KMS-11 (cell line): ENCODE measurements around the gene CHD5.

Source experiments
- H2AFZ ChIP-seq: fragments of 200-600 bp; sonication (generic); 2 replicates; pipeline ENCODE4 v1.6.1; 2016; ENCODE audit warnings: antibody characterized with exemption, mixed run types, low read depth
- H3K27ac ChIP-seq: fragments of 200-600 bp; sonication (generic); 2 replicates; pipeline ENCODE4 v1.6.1; 2016; ENCODE audit warnings: mild to moderate bottlenecking, mixed run types
- H3K27me3 ChIP-seq: fragments of 200-600 bp; sonication (generic); 2 replicates; pipeline ENCODE4 v1.6.1; 2017; ENCODE audit warnings: mild to moderate bottlenecking, low read depth, mixed run types, moderate library complexity; ENCODE audit not compliant: insufficient read depth
- H3K36me3 ChIP-seq: fragments of 200-600 bp; sonication (generic); 2 replicates; pipeline ENCODE4 v1.6.1; 2017; ENCODE audit warnings: mild to moderate bottlenecking, mixed run types; ENCODE audit not compliant: insufficient read depth
- H3K4me1 ChIP-seq: fragments of 200-600 bp; sonication (generic); 2 replicates; pipeline ENCODE4 v1.6.1; 2016; ENCODE audit warnings: mild to moderate bottlenecking, low read depth, mixed run types; ENCODE audit not compliant: poor library complexity, severe bottlenecking
- H3K4me2 ChIP-seq: fragments of 200-600 bp; sonication (generic); 2 replicates; pipeline ENCODE4 v1.7.0; 2016; ENCODE audit warnings: mild to moderate bottlenecking, mixed run types
- H3K4me3 ChIP-seq: fragments of 200-600 bp; sonication (generic); IDR thresholded peaks from 2 replicates; pipeline ENCODE4 v1.6.1; 2017; ENCODE audit warnings: low read depth, low read length, mixed read lengths; ENCODE audit not compliant: insufficient read depth
- H3K79me2 ChIP-seq: fragments of 200-600 bp; sonication (generic); 2 replicates; pipeline ENCODE4 v1.6.1; 2016; ENCODE audit warnings: low read depth, mixed run types; ENCODE audit not compliant: insufficient read depth
- H3K9ac ChIP-seq: fragments of 200-600 bp; sonication (generic); 2 replicates; pipeline ENCODE4 v1.6.1; 2016; ENCODE audit warnings: mild to moderate bottlenecking, mixed run types
- H4K20me1 ChIP-seq: fragments of 200-600 bp; sonication (generic); 2 replicates; pipeline ENCODE4 v1.6.1; 2016; ENCODE audit warnings: mild to moderate bottlenecking, mixed run types; ENCODE audit not compliant: insufficient read depth
- TF ChIP-seq, protein P1 (sequence below): fragments of 200-600 bp; sonication (generic); conservative IDR thresholded peaks from 2 replicates; pipeline ENCODE4 v1.6.1; 2017; ENCODE audit warnings: low read depth, mild to moderate bottlenecking, antibody characterized with exemption, low read length, moderate library complexity, mixed read lengths

The CHD5 gene

DNA sequence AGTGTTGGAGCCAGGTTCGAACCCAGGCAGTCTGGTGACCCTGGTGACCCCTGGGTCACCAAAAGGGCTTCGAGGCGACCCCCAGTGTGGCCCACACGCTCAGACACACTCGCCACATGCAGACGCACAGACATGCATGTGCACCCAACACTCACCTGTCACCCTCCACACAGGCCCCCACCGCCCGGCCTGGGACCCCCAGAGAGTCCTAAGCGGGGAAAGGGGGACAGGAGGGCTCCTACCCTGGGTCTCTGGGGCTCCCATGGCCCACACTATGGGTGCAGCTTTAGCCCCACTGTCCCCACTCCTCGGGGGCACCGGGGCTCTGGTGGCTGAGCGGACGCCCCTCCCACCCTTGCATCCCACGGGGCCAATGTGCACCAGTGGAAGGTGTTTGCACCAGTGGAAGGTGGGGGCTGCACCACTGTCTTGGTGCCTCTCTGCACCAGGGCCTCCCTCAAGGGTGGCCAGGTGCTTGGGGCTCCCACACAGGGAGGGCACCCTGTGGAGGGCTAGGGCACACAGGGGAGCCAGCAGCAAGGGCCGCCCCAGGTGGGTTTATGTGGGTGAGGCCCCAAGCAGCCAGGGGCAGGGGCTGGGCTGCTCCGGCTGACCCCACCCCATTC, 9.9 kb downstream of the CHD5 start:
- Histone ChIP-seq H3K4me1 (peaks cover 8% of the 10 kb centered on the region), H4K20me1 (no peaks in the 10 kb centered on the region), H3K9ac (no peak overlapping the region), H3K36me3 (no peaks in the 10 kb centered on the region), H3K4me2 (no peak overlapping the region), H3K27ac (no peak overlapping the region), H2AFZ (no peak overlapping the region), H3K27me3 (peaks cover 76% of the 10 kb centered on the region), H3K4me3 (no peak overlapping the region), H3K79me2 (no peaks in the 10 kb centered on the region)
- TF ChIP-seq, protein P1, sequence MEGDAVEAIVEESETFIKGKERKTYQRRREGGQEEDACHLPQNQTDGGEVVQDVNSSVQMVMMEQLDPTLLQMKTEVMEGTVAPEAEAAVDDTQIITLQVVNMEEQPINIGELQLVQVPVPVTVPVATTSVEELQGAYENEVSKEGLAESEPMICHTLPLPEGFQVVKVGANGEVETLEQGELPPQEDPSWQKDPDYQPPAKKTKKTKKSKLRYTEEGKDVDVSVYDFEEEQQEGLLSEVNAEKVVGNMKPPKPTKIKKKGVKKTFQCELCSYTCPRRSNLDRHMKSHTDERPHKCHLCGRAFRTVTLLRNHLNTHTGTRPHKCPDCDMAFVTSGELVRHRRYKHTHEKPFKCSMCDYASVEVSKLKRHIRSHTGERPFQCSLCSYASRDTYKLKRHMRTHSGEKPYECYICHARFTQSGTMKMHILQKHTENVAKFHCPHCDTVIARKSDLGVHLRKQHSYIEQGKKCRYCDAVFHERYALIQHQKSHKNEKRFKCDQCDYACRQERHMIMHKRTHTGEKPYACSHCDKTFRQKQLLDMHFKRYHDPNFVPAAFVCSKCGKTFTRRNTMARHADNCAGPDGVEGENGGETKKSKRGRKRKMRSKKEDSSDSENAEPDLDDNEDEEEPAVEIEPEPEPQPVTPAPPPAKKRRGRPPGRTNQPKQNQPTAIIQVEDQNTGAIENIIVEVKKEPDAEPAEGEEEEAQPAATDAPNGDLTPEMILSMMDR, result no peak

DNA sequence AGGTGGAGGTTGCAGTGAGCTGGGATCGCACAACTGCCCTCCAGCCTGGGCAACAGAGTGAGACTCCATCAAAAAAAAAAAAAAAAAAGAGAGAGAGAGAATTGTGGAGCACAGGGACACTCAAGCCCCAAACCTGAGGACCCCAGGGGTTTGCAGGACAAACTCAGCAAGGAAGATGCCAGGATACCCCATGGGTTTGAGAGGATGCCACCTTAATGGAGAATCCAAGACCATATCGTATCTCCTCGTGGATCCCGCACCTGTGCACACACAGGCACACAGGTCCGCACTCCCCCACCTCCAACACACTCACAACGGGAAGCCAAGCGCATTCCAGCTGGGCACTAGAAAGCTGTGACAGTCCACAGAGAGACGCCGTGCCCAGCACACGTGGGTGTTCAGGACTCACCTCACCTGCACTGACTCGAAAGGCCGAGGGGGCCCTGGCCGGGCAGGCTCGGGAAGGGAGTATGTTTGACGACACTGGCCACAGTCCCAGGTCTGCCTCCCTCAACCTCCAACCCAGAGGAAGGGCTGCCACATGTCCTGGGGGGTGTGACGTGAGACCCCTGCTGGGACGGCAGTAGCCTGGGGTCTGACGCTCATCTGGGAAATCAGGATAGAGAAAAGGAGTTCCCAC, 11.1 kb downstream of the CHD5 start:
- H4K20me1 ChIP-seq, result no peaks in the 10 kb centered on the region
- no peak overlapping the region for H3K4me2 ChIP-seq
- peaks cover 8% of the 10 kb centered on the region for H3K4me1 ChIP-seq
- H3K9ac ChIP-seq, result no peak overlapping the region
- H3K36me3 ChIP-seq, result no peaks in the 10 kb centered on the region
- H3K27ac ChIP-seq, result no peak overlapping the region
- H2AFZ ChIP-seq, result no peak overlapping the region
- peaks cover 88% of the 10 kb centered on the region for H3K27me3 ChIP-seq
- H3K79me2 ChIP-seq, result no peaks in the 10 kb centered on the region
- H3K4me3 ChIP-seq, result no peak overlapping the region
- TF ChIP-seq, protein P1, result no peak

DNA sequence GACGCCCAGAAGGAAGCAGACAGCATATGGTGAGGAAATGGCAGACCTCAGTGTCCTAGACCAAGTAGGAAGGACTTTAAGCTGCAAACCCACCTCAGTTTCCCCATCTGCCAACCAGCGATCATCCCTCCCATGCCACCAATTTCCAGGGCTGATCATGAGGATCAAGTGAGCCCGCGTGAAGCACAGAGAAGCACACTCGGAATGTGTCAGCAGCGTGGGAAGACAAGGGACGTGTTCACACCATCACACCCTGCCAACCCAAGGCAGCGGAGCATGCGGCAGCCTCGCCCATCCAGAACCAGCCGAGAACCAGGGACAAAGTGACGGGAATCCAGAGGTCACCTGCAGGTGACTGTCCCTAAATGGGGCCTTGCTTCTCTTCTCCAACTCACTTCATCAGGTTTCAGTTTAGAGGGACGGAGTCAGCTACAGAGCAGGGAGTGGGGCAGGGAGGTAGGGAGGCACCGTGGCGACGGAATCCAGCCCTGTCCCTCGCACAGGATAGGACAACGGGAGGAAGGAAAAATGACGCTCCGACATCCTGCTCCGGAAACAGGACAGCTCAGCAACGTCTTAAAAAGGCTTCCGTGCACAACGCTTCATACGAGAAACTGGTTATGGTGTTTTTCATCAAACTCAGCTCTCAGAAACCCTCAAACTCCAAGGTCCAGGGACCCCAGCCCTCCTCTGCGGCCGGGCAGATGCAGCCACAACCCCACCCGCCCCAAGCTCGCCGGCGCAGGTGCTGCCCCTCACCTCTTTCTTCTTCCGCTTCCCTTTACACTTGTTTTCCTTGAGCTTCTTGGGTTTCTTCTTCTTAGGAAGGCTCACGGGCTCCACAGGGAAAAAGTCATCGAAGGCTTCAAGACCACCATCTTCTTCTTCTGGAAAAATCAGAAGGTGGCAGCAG, 12.5 kb downstream of the CHD5 start:
- H3K4me1 ChIP-seq, result peaks cover 8% of the 10 kb centered on the region
- no peaks in the 10 kb centered on the region for H3K36me3 ChIP-seq
- no peak overlapping the region for H2AFZ ChIP-seq
- H3K79me2 ChIP-seq, result no peaks in the 10 kb centered on the region
- H3K4me3 ChIP-seq, result no peak overlapping the region
- no peak overlapping the region for H3K27ac ChIP-seq
- no peak overlapping the region for H3K4me2 ChIP-seq
- H3K9ac ChIP-seq, result no peak overlapping the region
- H3K27me3 ChIP-seq, result peaks cover 96% of the 10 kb centered on the region
- TF ChIP-seq, protein P1, result no peak
- no peaks in the 10 kb centered on the region for H4K20me1 ChIP-seq

DNA sequence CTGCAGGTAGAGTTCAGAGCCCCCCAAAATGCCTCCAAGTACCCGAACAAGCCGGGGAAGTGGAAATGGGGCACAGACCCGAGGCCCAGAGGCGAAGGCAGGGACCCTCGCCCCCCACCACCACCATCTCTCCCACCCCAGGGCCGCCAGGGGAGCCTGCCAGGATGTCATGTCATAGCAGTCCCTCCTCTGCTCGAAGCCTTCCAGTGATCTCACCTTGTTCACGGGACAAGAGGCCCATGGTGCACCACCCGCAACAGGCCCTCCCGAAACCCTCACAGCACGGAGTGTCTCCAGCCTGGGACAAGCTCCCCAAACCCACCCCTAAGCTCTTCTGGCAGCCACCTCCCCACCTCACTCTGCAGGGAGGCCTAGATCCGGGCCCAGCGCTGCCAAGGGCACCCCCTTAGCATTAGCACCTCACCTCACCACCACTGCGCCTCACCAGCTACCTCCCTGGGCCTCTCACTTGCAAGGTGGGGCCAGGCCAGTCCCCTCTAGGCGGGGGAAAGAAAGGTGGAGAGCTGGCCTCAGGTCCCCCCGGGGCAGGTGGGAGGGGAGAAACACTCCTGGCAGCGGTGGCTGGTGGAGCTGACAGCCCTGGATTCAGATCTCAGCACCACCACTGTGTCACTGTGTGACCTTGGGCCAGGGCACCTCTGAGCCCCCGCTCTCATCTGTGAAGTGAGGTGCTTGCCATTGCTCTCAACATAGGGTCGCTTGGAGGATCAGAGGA, 13.3 kb downstream of the CHD5 start:
- H4K20me1 ChIP-seq, result no peaks in the 10 kb centered on the region
- no peaks in the 10 kb centered on the region for H3K79me2 ChIP-seq
- no peak overlapping the region for H3K9ac ChIP-seq
- no peaks in the 10 kb centered on the region for H3K36me3 ChIP-seq
- TF ChIP-seq, protein P1, result no peak
- no peak overlapping the region for H3K27ac ChIP-seq
- H3K4me1 ChIP-seq, result peaks cover 8% of the 10 kb centered on the region
- peaks cover 98% of the 10 kb centered on the region for H3K27me3 ChIP-seq
- H3K4me2 ChIP-seq, result no peak overlapping the region
- no peak overlapping the region for H3K4me3 ChIP-seq
- no peak overlapping the region for H2AFZ ChIP-seq
